Measurements from ENCODE around the gene QPCT.
"Not testable (repeated sequence)": the region's sequence is repeated elsewhere in the genome, so short reads cannot be mapped to it uniquely, and the experiment has no call there.

Gene QPCT

DNA sequence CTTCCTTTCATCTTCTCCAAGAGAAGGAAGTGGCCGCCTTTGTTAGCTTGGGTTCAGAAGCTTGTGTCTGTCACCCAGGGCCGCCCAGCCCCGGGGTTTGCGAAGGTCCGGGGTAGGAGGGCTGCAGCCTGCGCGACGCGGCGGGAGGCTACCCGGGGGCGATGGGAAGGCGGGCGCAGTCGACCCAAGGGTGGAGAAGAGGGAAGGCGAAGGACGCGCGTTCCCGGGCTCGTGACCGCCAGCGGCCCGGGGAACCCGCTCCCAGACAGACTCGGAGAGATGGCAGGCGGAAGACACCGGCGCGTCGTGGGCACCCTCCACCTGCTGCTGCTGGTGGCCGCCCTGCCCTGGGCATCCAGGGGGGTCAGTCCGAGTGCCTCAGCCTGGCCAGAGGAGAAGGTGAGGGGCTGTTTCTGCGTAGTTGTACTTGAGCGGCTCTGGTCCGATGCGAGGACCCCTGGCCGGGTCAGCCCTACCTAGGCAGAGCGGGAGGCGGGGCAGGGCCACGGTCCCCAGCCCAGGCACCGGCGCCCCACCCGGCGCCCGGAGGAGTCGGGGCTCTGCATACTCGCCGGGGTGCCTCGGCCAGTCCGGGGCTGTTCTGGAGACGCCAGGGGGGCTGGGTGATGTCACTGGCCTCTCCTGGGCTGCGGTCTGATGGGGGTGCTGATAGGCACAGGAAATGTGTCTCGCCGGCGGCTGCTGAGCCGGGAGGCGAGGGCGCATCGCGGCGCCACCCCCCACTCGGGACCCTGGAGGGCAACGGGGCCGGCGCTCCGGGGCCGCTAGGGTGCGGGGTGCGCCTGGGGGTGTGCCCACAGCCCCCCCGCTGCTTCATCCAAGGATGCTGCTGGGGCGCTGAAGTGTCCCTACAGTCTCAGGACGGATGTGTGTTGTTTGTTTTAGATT is at the start of gene QPCT:
TSS of gene QPCT (plus strand) at position 178 of the 909 bp plus-strand sequence. CDS start at position 280, 102 bp downstream.
- peak; percentile 43 for DNase-seq

DNA sequence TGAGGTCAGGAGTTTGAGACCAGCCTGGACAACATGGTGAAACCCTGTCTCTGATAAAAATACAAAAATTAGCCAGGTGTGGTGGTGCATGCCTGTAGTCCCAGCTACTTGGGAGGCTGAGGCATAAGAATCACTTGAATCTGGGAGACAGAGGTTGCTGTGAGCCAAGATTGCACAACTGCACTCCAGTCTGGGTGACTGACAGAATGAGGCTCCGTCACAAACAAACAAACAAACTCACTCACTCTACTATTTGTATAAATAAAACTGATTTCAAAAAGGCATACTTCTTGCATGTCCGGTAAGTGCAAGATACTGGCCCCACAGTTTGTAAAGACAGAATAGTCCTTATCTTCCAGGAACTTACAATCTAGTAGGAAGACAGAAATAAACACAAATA is 49.6 kb upstream of the QPCT start:
- DNase-seq = not testable (repeated sequence)

DNA sequence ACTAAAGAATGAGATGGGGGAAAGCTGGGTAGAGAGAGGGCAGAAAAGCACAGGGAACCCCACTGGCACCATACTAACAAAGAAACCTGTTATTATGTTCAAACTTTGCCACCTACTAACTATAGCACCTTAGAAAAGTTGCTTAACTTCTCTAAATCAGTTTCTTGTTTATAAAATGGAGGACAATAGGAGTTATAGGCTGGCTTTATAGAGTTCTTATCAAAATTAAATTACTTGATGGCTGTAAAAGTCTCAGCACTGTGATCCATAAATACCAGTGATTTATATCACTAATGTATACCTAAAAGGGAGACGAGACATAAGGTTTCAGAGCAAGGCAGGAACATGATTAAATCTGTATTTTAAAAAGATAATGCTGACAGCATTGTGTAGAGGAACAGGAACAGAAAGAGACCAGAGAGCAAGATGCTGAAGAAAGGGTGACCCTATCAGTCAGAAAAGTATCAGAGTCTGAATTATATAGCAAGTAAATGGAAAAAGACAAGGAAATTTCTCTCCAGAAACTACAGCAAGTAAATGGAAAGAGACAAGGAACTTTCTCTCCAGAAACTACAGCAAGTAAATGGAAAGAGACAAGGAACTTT is 48.9 kb upstream of the QPCT start:
- DNase-seq = no peak

DNA sequence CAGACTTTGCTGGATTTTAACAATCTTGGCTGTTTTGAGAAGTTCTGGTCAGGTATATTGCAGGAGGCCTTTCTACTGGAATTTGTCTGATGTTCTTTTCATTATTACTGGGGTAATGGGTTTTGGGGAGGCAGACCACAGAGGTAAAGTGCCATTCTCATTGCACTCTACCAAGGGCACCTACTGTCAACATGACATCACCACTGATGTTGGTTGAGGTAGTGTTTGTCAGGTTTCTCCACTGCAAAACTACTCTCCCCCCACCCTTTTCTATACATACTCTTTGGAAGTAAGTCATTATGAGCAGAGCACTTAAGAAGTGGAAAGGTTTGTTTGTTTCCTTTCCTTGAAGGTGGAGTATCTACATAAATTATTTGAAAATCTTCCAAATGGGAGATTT is 46.8 kb upstream of the QPCT start:
- DNase-seq = no peak

DNA sequence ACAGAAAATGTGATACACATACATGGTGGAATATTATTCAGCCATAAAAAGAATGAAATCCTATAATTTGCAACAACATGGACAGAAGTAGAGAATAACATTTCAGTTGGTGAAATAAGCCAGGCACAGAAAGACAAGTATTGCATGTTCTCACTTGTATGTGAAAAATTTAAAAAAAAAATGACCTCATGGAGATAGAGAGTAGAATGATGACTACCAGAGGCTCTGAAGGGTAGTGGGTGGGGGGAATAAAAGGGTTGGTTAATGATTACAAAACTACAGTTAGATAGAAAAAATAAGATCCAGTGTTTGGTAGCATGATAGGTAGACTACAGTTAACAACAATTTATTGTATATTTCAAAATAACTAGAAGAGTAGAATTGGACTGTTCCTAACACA is 44.3 kb upstream of the QPCT start:
- DNase-seq = no peak

DNA sequence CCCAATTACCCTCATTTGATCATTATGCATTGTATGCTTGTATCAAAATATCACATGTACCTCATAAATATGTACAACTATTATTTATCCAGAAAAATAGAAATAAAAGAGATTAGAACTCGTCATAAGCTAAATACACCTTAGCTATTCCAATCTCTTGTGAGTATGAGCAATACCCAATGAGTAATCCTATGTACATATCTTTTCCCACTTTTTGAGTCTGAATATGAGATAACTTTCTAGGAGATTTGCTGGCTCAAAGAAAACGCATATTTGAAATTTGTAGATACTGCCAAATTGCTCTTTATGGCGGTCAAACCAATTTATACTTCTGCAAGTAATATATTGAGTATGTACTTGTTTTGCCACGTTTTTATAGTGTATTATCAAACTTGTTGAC is 43.9 kb upstream of the QPCT start:
- no peak for DNase-seq

DNA sequence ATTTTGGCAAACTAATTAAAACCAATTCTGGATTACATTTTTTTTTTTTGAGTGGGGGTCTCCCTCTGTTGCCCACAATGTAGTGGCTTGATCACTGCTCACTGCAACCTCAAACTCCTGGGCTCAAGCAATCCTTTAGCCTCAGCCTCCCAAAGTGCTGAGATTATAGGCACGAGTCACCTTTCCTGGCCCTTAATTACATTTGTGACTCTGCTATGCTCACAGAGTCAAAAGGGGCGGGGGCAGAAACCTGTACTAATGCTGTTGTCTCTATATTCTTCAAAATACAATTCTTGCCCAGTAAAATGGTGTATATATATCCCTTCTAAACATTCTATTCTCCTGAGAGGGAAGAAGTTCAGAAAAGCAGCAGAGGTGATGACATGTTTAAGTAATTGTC is 43.0 kb upstream of the QPCT start:
- no peak for DNase-seq

DNA sequence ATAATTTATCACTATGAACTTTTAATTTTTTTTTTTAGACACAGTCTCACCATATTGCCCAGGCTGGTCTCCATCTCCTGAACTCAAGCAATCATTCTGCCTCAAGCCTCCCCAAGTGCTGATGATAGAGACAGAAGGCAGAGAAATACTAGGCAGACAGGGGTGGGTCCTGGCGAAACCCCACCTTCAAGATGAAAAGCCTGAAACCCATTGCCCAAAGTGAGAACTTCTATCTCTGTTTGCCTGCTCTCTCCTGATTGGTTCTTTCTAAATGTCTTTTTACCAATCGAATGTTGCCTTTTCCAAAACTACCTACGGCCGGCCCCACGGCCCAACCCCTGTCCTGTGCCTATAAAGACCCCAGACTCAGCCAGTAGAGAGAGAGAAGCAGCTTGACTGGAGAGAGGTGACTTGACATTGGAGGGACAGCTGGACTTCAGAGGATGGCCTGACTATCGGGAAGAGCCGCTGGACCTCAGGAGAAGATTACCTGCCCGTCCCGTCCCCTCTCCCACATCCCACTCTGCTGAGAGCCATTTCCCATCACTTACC is 41.7 kb upstream of the QPCT start:
- no peak for DNase-seq

DNA sequence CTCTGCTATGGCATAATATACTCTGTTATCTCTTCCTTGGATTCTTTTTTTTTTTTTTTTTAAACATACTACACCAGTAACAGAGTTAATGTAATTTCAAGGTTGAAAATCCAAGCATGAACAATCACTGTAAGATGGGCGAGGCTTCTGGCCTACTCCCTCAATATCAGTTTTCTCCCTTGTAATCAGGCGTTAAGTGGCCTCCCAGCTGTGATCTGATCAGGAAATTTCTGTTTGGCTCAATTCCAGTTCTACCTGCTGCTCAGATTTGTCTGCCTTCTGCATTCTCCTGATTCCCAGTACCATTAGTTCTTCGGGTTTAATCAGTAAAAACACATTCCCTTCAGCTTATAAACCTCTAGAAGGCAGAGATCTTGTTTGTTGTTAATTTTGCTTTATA is 38.4 kb upstream of the QPCT start:
- DNase-seq = no peak

DNA sequence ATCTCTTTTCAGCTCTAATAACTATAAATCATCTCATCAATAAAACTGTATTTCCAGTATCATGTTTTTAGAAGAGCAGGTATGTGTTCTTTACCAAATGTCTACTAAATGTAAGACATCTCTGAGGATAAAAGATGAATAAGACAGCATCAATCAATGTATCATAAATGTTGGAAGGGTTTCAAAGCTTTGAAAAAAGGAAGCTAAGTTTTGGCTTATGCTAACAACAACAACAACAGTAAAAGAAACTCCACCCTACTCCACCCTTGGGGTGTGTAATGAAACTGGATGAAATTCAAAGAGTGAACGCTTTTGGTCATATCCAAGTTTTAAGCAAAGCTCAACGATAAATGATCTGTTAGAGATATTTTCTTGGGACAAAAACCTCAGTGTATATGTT is 36.9 kb upstream of the QPCT start:
- DNase-seq = no peak

DNA sequence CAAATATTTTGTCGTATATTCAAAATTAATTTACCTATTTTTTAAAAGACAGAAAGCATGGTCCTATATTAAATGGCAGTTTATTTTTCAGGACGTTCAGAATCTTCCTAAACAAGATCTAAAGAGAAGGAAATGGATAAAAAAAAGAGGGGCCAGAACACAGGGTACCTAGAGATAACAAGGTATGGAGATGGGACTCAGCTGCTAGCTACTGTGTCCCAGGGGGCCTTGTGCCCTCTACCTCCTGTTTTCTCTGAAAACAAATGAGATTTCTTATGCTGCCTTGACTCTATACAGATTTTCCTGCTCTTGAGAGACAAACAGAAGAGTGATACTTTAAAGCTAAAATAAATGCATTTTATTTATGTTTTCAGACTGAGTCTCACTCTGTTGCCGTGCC is 29.1 kb upstream of the QPCT start:
- DNase-seq = no peak

DNA sequence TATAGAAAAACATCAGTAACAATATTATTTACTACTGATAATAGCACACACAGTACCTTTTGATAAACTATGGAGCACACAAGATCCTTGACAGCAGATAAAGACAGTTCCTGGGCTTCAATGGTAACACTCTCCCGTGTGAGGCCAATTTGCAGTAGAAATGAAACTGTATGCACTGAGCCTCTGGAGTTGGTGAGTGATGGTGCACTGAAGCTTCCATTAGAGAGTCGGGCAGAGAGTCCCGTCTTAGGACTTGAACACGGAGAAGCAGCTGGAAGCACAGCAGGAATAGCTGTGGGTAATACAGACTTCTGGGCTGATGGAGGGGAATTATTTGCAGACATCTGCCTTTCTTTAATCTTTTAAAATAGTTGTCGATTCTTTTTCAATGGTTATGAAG is 28.2 kb upstream of the QPCT start:
- no peak for DNase-seq

DNA sequence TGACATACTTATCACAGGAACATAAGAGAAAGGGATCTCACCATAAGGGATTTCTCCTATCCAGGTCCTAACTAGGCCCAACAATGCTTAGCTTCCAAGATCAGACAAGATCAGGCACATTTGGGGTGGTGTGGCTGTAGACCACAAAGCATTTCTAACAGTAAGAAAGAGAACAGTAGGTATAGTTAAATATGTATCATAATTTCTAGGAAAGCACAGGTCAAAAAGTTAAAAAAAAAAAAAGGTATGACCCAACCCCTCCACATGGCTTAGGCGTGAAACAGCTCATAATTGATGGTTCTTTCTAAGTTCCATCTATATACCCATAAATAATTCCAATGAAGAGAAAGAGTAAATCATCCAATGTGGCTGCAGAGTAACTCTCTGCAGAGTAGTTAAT is 26.7 kb upstream of the QPCT start:
- no peak for DNase-seq

DNA sequence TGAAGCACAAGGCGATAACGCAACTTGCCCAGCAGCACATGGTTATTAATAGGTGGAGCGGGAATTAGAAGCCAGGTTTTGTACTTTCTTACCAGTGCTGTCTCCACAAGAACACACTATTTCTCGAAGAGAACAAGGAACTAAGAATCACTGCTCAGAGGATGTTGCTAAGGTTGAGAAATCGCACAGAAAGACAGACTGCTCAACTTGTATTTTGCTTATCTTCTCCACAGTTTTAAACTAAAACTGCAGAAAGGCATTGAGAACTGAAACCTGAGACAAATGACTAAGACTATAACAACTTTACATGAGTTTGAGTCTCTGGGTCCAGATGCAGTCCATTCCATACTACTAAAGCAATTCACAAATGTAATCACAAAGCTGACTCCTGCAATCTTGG is 26.0 kb upstream of the QPCT start:
- no peak for DNase-seq

DNA sequence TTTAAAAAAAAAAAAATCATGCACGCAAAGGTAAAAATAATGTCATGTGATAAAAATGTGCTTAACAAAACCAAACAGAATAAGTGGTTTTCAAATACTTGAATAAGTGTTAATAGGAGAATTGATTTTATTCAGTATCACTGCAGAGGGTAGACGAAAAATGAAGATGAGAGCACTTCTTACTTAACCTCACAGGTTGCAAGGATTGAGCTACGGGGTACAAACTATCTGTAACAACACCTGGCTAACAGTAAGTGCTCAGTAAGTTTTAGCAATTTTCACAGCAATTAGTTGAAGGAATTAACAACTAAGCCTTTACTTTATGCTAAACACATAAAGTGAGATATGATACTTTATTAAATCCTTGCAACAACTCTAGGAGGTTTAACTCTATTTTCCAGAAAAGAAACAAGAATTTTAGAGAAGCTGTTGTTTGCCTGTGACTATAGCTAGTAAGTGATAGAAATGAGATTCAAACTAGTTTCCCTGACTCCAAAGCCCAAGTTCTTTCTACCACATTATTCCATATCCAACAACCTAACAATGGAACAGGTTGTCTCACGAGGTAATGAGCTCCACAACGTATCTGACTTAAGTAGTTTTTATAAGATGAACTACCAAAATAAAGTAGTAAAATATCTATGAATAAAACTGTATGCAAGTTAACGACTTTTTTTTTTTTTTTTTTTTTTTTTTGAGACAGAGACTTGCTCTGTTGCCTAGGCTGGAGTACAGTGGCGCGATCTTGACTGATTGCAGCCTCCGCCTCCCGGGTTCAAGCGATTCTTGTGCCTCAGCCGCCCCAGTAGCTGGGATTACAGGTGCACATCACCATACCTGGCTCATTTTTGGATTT is 24.4 kb upstream of the QPCT start:
- DNase-seq = no peak

DNA sequence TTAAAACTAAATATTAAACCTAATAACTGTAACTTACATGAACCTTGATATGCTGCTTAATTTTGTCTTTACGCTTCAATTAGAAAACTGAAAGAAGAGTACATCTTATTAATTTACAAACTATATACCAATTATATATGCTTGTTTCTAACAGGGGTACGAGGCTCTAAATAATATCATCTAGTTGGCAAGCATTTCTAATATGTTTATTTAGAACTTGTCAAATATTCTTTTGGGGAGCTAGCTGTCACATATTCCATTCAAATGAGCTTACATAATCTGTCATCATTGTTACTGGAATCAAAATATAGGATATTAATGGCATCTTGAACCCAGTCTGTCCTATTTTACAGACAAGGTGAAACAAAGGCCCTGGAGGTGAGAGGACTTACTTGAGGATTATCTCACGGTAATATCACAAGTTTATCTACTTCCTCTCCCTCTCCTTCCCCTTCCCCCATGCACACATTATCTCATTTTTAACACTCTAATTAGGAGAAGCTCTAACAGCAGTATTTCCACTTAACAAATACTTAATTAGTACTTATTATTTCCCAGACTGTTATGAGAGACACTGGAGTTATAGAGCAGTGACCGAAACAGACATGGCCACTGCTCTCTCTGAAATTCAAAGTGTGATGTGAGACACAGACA is 23.3 kb upstream of the QPCT start:
- no peak for DNase-seq

DNA sequence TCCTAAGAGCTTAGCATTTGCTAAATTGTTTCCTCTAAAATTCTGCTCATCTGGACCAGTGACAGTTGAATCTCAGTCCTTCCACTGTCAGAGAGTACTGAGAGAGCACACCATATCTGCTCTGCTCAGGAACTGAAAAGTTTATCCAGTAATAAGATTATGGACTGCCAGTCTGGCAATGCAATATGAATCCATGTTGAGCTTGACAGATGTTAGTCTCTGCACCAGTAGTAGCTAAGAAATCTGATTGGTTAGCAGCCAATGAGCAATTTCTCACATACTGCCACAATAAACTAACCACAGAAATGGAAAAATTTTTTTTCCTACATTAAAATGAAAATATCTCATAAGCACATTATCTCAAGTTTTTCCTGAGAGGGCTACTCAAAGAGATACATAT is 22.1 kb upstream of the QPCT start:
- DNase-seq = no peak

DNA sequence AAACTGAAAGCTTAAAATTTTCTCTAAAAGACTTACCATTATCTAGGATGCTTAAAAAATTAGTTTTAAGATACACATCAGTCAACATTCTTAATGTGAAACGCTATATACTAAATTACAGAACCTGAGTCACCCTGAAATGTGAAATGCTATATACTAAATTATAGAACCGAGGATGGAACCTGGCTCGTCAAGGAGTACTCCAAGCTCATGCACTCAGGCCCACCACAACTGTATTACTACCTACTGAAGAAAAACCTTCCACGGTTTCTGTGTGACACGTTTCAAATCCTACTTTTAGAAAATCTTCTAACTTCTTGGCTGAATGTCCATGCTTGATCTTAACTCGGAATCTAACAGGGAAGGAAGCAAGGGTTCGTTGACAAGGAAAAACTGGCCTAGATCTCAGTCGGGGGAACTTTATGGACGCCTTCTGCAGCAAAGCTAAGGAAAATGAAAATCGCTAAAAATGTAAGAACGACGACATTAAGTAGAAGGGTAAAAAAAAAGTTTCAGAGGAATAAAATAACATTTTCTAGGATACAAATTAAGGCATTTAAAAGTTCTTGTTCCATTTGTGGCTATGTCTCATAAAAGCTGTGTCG is 21.2 kb upstream of the QPCT start:
- DNase-seq = no peak

DNA sequence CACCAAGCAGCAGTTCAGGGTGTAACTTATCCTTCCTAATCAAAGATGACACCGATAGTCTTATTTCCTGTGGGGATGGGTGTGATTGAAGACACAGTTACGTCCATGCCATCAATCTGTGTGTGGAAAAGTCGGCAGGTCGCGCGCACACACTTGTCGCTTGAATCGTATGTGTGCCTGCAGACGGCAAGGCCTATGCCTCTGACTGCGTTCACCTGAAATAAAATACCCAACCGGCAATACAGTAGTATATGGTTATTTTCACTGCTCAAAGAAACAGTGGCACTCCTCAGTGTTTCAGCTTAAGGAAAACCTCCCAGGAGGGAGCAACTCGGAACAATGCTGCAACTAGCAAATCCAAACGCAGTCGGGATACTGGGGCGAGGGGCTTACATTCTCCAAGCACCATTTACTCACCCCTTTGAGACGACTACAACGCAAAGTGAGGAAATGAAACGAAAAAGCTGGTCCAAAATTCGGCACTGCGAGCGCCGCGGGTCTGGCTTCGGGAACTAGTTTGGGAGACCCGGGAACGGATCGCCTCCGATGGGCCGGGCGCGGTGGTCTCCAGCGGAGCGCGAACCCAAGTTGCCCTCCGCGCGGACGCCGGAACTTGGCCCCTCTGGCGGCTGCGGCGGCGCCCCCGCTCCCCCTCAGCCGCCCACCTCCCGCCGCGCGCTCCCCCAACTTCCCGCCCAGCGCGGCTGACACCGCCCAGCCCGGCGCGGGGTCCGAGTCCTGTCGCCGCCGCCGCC is 20.5 kb upstream of the QPCT start:
- peak; percentile 15 for DNase-seq

DNA sequence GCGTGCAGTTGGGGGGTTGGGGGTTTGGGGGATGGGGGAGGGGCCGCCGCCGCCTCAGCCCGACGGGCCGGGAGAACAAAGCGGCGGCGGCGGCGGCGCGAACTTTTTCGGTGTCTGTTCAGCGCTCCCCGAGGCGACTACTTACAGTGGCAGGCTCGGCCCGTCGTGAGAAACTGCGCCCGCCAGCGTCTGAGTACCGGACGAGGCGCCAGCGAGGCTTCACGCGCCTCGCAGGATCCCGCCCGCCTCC is 20.0 kb upstream of the QPCT start:
- no peak for DNase-seq

DNA sequence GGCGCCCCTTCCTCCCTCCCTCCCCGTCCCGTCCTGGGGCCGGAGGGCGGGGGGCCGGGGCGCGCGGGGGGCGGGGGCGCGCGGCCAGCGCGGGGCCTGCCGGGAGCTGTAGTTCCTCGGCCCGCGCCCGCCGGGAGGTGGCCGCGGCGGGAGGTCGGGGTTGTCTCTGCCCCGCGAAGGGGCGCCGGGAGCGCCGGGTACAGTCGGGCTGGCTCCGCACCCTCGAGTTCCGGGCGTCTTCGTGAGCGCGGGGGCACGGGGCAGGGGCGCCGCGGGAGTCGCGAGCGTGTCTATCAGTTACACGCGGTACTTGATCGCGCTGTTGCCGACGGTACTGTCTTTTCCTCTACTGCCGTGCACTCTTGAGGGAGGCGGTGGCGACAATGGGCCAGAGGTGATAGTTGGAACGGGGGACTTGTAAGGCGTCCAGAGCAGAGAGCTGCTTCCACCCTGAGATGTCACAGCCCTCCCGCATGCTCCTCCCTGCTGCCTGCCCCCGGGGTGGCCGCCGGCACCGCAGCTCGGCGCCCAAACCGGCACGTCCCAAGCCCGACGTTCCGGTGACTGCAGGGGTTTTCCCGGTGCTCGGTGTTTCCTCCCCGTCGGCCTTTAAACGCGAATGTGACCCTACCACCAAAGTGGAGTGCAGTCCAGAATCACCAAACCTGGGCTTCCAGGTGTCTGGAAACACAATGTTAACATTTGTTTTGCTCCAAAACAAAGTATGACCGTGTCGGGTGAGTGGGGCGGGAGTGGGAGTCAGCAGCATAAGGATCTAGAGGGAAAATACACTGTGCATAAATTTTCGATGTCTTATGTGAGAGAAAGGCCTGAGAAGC is 19.4 kb upstream of the QPCT start, which contains the start of gene PRKD3:
TSS of gene PRKD3 (minus strand) at position 48 of the 839 bp plus-strand sequence. CDS start 8,309 bp downstream, outside the sequence.
- peak; percentile 61 for DNase-seq

Measured in stimulated activated CD4-positive, alpha-beta T cell treated with anti-CD3 and anti-CD28 coated beads, Interleukin-12 subunit alpha, Interleukin-12 subunit beta, amount 100 ng/mL, for 4 hours (primary cell).